ENCODE data around the gene GRIA1.
A peak's percentile ranks its signal among the peaks of the same experiment; 100 is the strongest.

GRIA1 gene

GRCh38 chr5:153780876-153781705 lies 290.6 kb downstream of the GRIA1 start:
- no peak for DNase-seq (ENCODE audit: low spot score)

- no peak for DNase-seq (ENCODE audit: low spot score)
Observed at GRCh38 chr5:153782589-153783361, 292.3 kb downstream of the GRIA1 start.

GRCh38 chr5:153783362-153783658 lies 292.8 kb downstream of the GRIA1 start:
- DNase-seq (ENCODE audit: low spot score): no peak

GRCh38 chr5:153784277-153784676 lies 293.8 kb downstream of the GRIA1 start:
- no peak for DNase-seq (ENCODE audit: low spot score)

- DNase-seq (ENCODE audit: low spot score): no peak
Observed at GRCh38 chr5:153791339-153791738, 300.9 kb downstream of the GRIA1 start.

GRCh38 chr5:153792305-153792704 lies 301.8 kb downstream of the GRIA1 start:
- DNase-seq (ENCODE audit: low spot score): peak; percentile 64

- DNase-seq (ENCODE audit: low spot score): no peak
Observed at GRCh38 chr5:153793699-153794098, 303.2 kb downstream of the GRIA1 start.

- no peak for DNase-seq (ENCODE audit: low spot score)
Observed at GRCh38 chr5:153794327-153794726, 303.9 kb downstream of the GRIA1 start.

GRCh38 chr5:153796527-153796926 lies 306.1 kb downstream of the GRIA1 start:
- no peak for DNase-seq (ENCODE audit: low spot score)

- DNase-seq (ENCODE audit: low spot score): peak; percentile 52
Observed at GRCh38 chr5:153797484-153797883, 307.0 kb downstream of the GRIA1 start.

- DNase-seq (ENCODE audit: low spot score): no peak
Observed at GRCh38 chr5:153798830-153799229, 308.4 kb downstream of the GRIA1 start.

- no peak for DNase-seq (ENCODE audit: low spot score)
Observed at GRCh38 chr5:153799466-153799865, 309.0 kb downstream of the GRIA1 start.

GRCh38 chr5:153802050-153802821 lies 311.8 kb downstream of the GRIA1 start:
- DNase-seq (ENCODE audit: low spot score): no peak

GRCh38 chr5:153807801-153808200 lies 317.3 kb downstream of the GRIA1 start:
- no peak for DNase-seq (ENCODE audit: low spot score)

- DNase-seq (ENCODE audit: low spot score): no peak
Observed at GRCh38 chr5:153809166-153809565, 318.7 kb downstream of the GRIA1 start.

GRCh38 chr5:153813901-153814300 lies 323.4 kb downstream of the GRIA1 start:
- DNase-seq (ENCODE audit: low spot score): no peak

GRCh38 chr5:153816870-153817269 lies 326.4 kb downstream of the GRIA1 start:
- no peak for DNase-seq (ENCODE audit: low spot score)

GRCh38 chr5:153818626-153819025 lies 328.2 kb downstream of the GRIA1 start:
- no peak for DNase-seq (ENCODE audit: low spot score)

GRCh38 chr5:153823036-153823435 lies 332.6 kb downstream of the GRIA1 start:
- DNase-seq (ENCODE audit: low spot score): no peak

- DNase-seq (ENCODE audit: low spot score): no peak
Observed at GRCh38 chr5:153824909-153825308, 334.4 kb downstream of the GRIA1 start.

GRCh38 chr5:153827397-153827796 lies 336.9 kb downstream of the GRIA1 start:
- DNase-seq (ENCODE audit: low spot score): peak; percentile 77

- DNase-seq (ENCODE audit: low spot score): no peak
Observed at GRCh38 chr5:153829510-153830065, 339.1 kb downstream of the GRIA1 start.
